ENCODE measurements around the gene REEP5.
A peak's percentile ranks its signal among the peaks of the same experiment; 100 is the strongest.
"Not testable (repeated sequence)": the region's sequence is repeated elsewhere in the genome, so short reads cannot be mapped to it uniquely, and the experiment has no call there.

Gene REEP5

DNA sequence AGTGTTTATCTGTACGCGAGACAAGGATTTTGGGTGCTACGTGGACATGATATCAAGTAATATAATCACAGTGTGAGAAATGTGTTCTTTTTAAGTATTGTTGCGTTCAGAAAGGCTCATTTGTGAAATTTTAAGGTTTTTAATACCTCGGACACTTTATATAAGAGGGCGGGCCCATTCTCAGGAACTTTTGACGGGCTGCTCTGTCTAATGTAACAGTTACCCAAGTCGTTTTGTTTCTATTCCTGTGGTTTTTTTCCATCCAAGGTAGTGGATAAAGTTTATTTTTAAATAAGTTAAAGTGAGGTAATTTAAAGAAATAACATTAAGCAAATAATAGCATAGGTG is 60.4 kb downstream of the REEP5 start:
- peaks cover 32% of the 10 kb centered on the region for H3K4me1 Mint-ChIP-seq (ENCODE audit: low read depth)
- H3K9me3 Mint-ChIP-seq = no peaks in the 10 kb centered on the region
- peak overlapping the region; percentile 95 for H3K27ac Mint-ChIP-seq
- H3K27me3 Mint-ChIP-seq (ENCODE audit: low read depth) = peaks cover under 1% of the 10 kb centered on the region
- peaks cover 36% of the 10 kb centered on the region for H3K36me3 Mint-ChIP-seq (ENCODE audit: low read depth)
- DNase-seq (ENCODE audit: low spot score) = no peak
- peak overlapping the region; percentile 97 for H3K4me3 Mint-ChIP-seq

- H3K9me3 Mint-ChIP-seq = no peaks in the 10 kb centered on the region
- H3K4me1 Mint-ChIP-seq (ENCODE audit: low read depth) = peaks cover 29% of the 10 kb centered on the region
- H3K4me3 Mint-ChIP-seq = peak within 1 kb of the TSS; percentile 97
- H3K36me3 Mint-ChIP-seq (ENCODE audit: low read depth) = peaks cover 31% of the 10 kb centered on the region
- peaks cover 6% of the 10 kb centered on the region for H3K27me3 Mint-ChIP-seq (ENCODE audit: low read depth)
- peak; percentile 90 for DNase-seq (ENCODE audit: low spot score)
- H3K27ac Mint-ChIP-seq = peak within 1 kb of the TSS; percentile 95
Measured at GRCh38 chr5:112860929-112861637, 60.9 kb downstream of the REEP5 start, which contains the start of gene SRP19. Gene SRP19, plus strand, starts transcription at chr5:112861287. Its CDS starts 90 bp downstream, at chr5:112861377.

DNA sequence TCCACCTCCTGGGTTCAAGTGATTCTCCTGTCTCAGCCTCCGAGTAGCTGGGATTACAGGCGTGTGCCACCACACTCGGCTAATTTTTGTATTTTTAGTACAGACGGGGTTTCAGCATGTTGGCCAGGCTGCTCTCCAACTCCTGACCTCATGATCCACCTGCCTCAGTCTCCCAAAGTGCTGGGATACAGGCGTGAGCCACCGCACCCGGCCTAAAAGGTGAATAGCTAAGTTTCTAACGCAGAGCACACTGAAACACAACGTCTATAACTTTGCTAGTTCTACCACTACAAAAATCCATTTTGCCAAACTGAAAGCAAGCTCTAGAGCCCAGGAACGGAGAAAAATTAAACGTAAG is 61.5 kb downstream of the REEP5 start:
- Mint-ChIP-seq H3K36me3 (ENCODE audit: low read depth) (peaks cover 31% of the 10 kb centered on the region), H3K27ac (peak overlapping the region; percentile 95), H3K27me3 (ENCODE audit: low read depth) (peaks cover 11% of the 10 kb centered on the region), H3K4me3 (peak overlapping the region; percentile 97), H3K4me1 (ENCODE audit: low read depth) (peaks cover 29% of the 10 kb centered on the region)
- DNase-seq (ENCODE audit: low spot score); H3K9me3 Mint-ChIP-seq: not testable (repeated sequence)

DNA sequence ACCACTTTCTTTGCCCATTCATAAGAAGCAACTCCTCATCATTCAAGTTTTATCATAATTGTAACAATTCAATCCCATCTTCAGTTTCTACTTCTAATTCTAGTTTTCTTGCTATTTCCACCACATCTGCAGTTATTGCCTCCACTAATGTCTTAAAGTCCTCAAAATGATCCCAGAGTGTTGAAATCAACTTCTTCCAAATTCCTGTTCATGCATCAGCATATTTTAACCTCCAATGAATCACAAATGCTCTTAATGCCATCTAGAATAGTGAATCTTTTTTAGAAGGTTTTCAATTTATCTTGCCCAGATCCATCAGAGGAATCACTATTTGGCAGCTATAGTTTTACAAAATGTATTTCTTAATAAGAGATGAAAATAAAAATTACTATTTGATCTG is 64.2 kb downstream of the REEP5 start:
- H3K27me3 Mint-ChIP-seq (ENCODE audit: low read depth) = peaks cover 24% of the 10 kb centered on the region
- no peak overlapping the region for H3K27ac Mint-ChIP-seq
- no peak overlapping the region for H3K4me3 Mint-ChIP-seq
- peaks cover 21% of the 10 kb centered on the region for H3K36me3 Mint-ChIP-seq (ENCODE audit: low read depth)
- peaks cover 18% of the 10 kb centered on the region for H3K4me1 Mint-ChIP-seq (ENCODE audit: low read depth)
- peaks cover 18% of the 10 kb centered on the region for H3K9me3 Mint-ChIP-seq
- no peak for DNase-seq (ENCODE audit: low spot score)

DNA sequence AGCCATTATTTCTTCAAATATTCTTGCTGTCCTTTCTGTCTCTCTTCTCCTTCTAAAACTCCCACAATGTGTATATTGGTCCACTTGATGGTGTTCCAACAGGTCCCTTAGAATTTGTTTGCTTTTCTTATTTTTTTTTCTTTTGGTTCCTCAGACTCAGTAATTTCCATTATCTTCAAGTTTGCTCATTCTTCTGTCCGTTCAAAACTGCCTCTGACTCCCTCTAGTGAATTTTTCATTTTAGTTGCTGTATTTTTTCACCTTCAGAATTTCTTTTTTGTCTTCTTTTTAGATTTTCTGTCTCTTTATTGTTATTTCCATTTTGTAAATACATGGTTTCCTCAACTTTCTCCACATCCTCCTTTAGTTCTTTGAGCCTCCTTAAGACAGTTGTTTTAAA is 67.4 kb downstream of the REEP5 start:
- Mint-ChIP-seq H3K9me3 (peaks cover 18% of the 10 kb centered on the region), H3K27me3 (ENCODE audit: low read depth) (peaks cover 32% of the 10 kb centered on the region), H3K4me1 (ENCODE audit: low read depth) (peaks cover 2% of the 10 kb centered on the region), H3K4me3 (no peak overlapping the region), H3K27ac (no peak overlapping the region), H3K36me3 (ENCODE audit: low read depth) (peaks cover 3% of the 10 kb centered on the region)
- DNase-seq (ENCODE audit: low spot score) = no peak

GRCh38 chr5:112849912-112850311 is 72.1 kb downstream of the REEP5 start:
- H3K27me3 Mint-ChIP-seq (ENCODE audit: low read depth) = peaks cover 17% of the 10 kb centered on the region
- H3K27ac Mint-ChIP-seq = no peak overlapping the region
- peaks cover 12% of the 10 kb centered on the region for H3K9me3 Mint-ChIP-seq
- DNase-seq (ENCODE audit: low spot score) = no peak
- H3K4me1 Mint-ChIP-seq (ENCODE audit: low read depth) = peaks cover 4% of the 10 kb centered on the region
- no peak overlapping the region for H3K4me3 Mint-ChIP-seq
- peaks cover 3% of the 10 kb centered on the region for H3K36me3 Mint-ChIP-seq (ENCODE audit: low read depth)

- H3K27ac Mint-ChIP-seq = no peak overlapping the region
- DNase-seq (ENCODE audit: low spot score) = no peak
- H3K4me1 Mint-ChIP-seq (ENCODE audit: low read depth) = peaks cover 4% of the 10 kb centered on the region
Measured at GRCh38 chr5:112848116-112848811, 73.8 kb downstream of the REEP5 start.

GRCh38 chr5:112847306-112847705 is 74.7 kb downstream of the REEP5 start:
- H3K36me3 Mint-ChIP-seq (ENCODE audit: low read depth) = no peaks in the 10 kb centered on the region
- DNase-seq (ENCODE audit: low spot score) = no peak
- H3K27ac Mint-ChIP-seq = no peak overlapping the region
- peaks cover 4% of the 10 kb centered on the region for H3K4me1 Mint-ChIP-seq (ENCODE audit: low read depth)
- no peak overlapping the region for H3K4me3 Mint-ChIP-seq
- H3K27me3 Mint-ChIP-seq (ENCODE audit: low read depth) = peaks cover 5% of the 10 kb centered on the region
- H3K9me3 Mint-ChIP-seq = no peaks in the 10 kb centered on the region

More at GRCh38 chr5:112848116-112848811, 73.8 kb downstream of the REEP5 start:
- Mint-ChIP-seq H3K4me3 (peak overlapping the region; percentile 1), H3K36me3 (ENCODE audit: low read depth) (no peaks in the 10 kb centered on the region), H3K27me3 (ENCODE audit: low read depth) (peaks cover 9% of the 10 kb centered on the region), H3K9me3 (peaks cover under 1% of the 10 kb centered on the region)

- DNase-seq (ENCODE audit: low spot score) = no peak
- Mint-ChIP-seq H3K4me3 (no peak overlapping the region), H3K27ac (no peak overlapping the region), H3K4me1 (ENCODE audit: low read depth) (peaks cover 4% of the 10 kb centered on the region), H3K27me3 (ENCODE audit: low read depth) (peaks cover 5% of the 10 kb centered on the region), H3K9me3 (no peaks in the 10 kb centered on the region), H3K36me3 (ENCODE audit: low read depth) (no peaks in the 10 kb centered on the region)
Measured at GRCh38 chr5:112846556-112846955, 75.5 kb downstream of the REEP5 start.

- H3K9me3 Mint-ChIP-seq = no peaks in the 10 kb centered on the region
- H3K36me3 Mint-ChIP-seq (ENCODE audit: low read depth) = peaks cover 9% of the 10 kb centered on the region
Measured at GRCh38 chr5:112844489-112844888, 77.5 kb downstream of the REEP5 start.

GRCh38 chr5:112833971-112834370 is 88.1 kb downstream of the REEP5 start:
- no peak overlapping the region for H3K27ac Mint-ChIP-seq
- DNase-seq (ENCODE audit: low spot score) = no peak
- peaks cover 8% of the 10 kb centered on the region for H3K4me1 Mint-ChIP-seq (ENCODE audit: low read depth)
- H3K36me3 Mint-ChIP-seq (ENCODE audit: low read depth) = peaks cover 35% of the 10 kb centered on the region
- H3K9me3 Mint-ChIP-seq = no peaks in the 10 kb centered on the region
- H3K4me3 Mint-ChIP-seq = no peak overlapping the region
- no peaks in the 10 kb centered on the region for H3K27me3 Mint-ChIP-seq (ENCODE audit: low read depth)

More at GRCh38 chr5:112844489-112844888, 77.5 kb downstream of the REEP5 start:
- Mint-ChIP-seq H3K27ac (no peak overlapping the region), H3K4me3 (no peak overlapping the region), H3K27me3 (ENCODE audit: low read depth) (peaks cover 2% of the 10 kb centered on the region), H3K4me1 (ENCODE audit: low read depth) (peaks cover 4% of the 10 kb centered on the region)
- DNase-seq (ENCODE audit: low spot score) = no peak

DNA sequence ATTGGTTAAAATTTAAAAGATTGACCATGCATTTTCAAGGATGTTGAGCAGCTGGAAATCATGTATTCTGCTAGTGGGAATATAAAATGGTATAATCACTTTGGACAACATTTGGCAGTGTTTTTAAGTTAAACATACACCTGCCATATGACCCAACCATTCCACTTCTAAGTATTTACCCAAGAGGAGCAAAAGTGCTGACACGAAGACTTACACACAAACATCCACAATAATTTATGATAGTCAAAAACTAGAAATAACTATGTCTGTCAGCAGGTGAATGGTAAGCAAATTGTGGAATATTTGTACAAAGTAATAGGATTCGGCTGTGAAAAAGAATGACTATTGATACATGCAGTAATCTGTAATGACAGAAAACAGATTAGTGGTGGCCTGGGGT is 91.6 kb downstream of the REEP5 start:
- Mint-ChIP-seq H3K9me3 (no peaks in the 10 kb centered on the region), H3K27ac (no peak overlapping the region), H3K36me3 (ENCODE audit: low read depth) (peaks cover 25% of the 10 kb centered on the region), H3K27me3 (ENCODE audit: low read depth) (no peaks in the 10 kb centered on the region), H3K4me3 (no peak overlapping the region), H3K4me1 (ENCODE audit: low read depth) (peaks cover 8% of the 10 kb centered on the region)
- DNase-seq (ENCODE audit: low spot score) = no peak

Data from T-helper 2 cell treated with Interferon-gamma antibody and Interleukin-4, amounts not matched to agents 5 μg/mL and 100 μg/mL, for 36 hours (primary cell).